GM23338 (cell line): Measurements from ENCODE around the gene ABCF3. TPM values are rescaled to one million over a fixed set of nuclear protein-coding genes. Genes with fewer than 3 reads are reported as not detected.

Experiments used
- ATAC-seq: fragments of 200-7000 bp; cut with Tn5 transposase; 3 replicates; pipeline ENCODE4 v1.9.1; 2020
- DNase-seq: peaks from one replicate; pipeline ENCODE4 v3.0.0-alpha.2; 2015; ENCODE audit warnings: low spot score
- H2AFZ ChIP-seq: fragments of 200-600 bp; sonication (generic); 2 replicates; pipeline ENCODE4 v1.8.0; 2016; ENCODE audit warnings: antibody characterized with exemption, mild to moderate bottlenecking, moderate library complexity
- H3F3A ChIP-seq: fragments of 200-600 bp; sonication (generic); replicated peaks from 2 replicates; pipeline ENCODE4 v1.8.0; 2017; ENCODE audit warnings: antibody characterized with exemption, mixed run types, low read depth
- H3K27ac ChIP-seq: fragments of 200-600 bp; sonication (generic); 2 replicates; pipeline ENCODE4 v1.6.1; 2016; ENCODE audit warnings: low read depth
- H3K27me3 ChIP-seq: fragments of 200-600 bp; sonication (generic); 2 replicates; pipeline ENCODE4 v1.8.0; 2016; ENCODE audit warnings: mild to moderate bottlenecking, mixed run types, moderate library complexity; ENCODE audit not compliant: insufficient read depth
- H3K36me3 ChIP-seq: fragments of 200-600 bp; sonication (generic); 2 replicates; pipeline ENCODE4 v1.8.0; 2016; ENCODE audit warnings: mild to moderate bottlenecking; ENCODE audit not compliant: insufficient read depth
- H3K4me1 ChIP-seq: fragments of 200-600 bp; sonication (generic); 2 replicates; pipeline ENCODE4 v1.8.0; 2016; ENCODE audit warnings: mild to moderate bottlenecking, moderate library complexity; ENCODE audit not compliant: insufficient read depth
- H3K4me2 ChIP-seq: fragments of 200-600 bp; sonication (generic); 2 replicates; pipeline ENCODE4 v1.7.1; 2017; ENCODE audit warnings: mixed run types
- H3K4me3 ChIP-seq: fragments of 200-600 bp; sonication (generic); 2 replicates; pipeline ENCODE4 v1.6.1; 2016; ENCODE audit warnings: mixed run types
- H3K79me2 ChIP-seq: fragments of 200-600 bp; sonication (generic); replicated peaks from 2 replicates; pipeline ENCODE4 v1.8.0; 2017; ENCODE audit warnings: mild to moderate bottlenecking; ENCODE audit not compliant: insufficient read depth
- H3K9me2 ChIP-seq: fragments of 200-600 bp; sonication (generic); 2 replicates; pipeline ENCODE4 v1.8.0; 2017; ENCODE audit not compliant: insufficient read depth
- H4K20me1 ChIP-seq: fragments of 200-600 bp; sonication (generic); replicated peaks from 2 replicates; pipeline ENCODE4 v1.8.0; 2017; ENCODE audit warnings: mild to moderate bottlenecking; ENCODE audit not compliant: insufficient read depth
- H3K27ac Mint-ChIP-seq: 2 replicates; pipeline ENCODE4 v1.8.0; 2020; ENCODE audit warnings: inconsistent platforms, mild to moderate bottlenecking, moderate library complexity, mixed read lengths
- H3K27me3 Mint-ChIP-seq: 3 replicates; pipeline ENCODE4 v1.8.0; 2022; ENCODE audit warnings: low read depth, mild to moderate bottlenecking, moderate library complexity, mixed read lengths, inconsistent platforms; ENCODE audit not compliant: insufficient read depth, poor library complexity
- H3K36me3 Mint-ChIP-seq: 3 replicates; pipeline ENCODE4 v1.8.0; 2021; ENCODE audit warnings: low read depth, mild to moderate bottlenecking, inconsistent platforms, moderate library complexity, mixed read lengths
- H3K4me1 Mint-ChIP-seq: 3 replicates; pipeline ENCODE4 v1.8.0; 2020; ENCODE audit warnings: mild to moderate bottlenecking, inconsistent platforms, mixed read lengths
- H3K4me3 Mint-ChIP-seq: 3 replicates; pipeline ENCODE4 v1.8.0; 2021; ENCODE audit warnings: moderate library complexity, mild to moderate bottlenecking, inconsistent platforms, mixed read lengths
- H3K9me3 Mint-ChIP-seq: 3 replicates; pipeline ENCODE4 v1.8.0; 2020; ENCODE audit warnings: moderate library complexity, mild to moderate bottlenecking, inconsistent platforms, mixed read lengths
- EZH2 ChIP-seq: fragments of 200-600 bp; sonication (generic); IDR thresholded peaks from one replicate; pipeline ENCODE4 v1.8.0; 2017; ENCODE audit warnings: antibody characterized with exemption, mild to moderate bottlenecking, low read depth; ENCODE audit not compliant: unreplicated experiment
- JUNB ChIP-seq: IDR thresholded peaks from one replicate; pipeline ENCODE4 v1.6.1; 2016; ENCODE audit warnings: antibody characterized with exemption; ENCODE audit not compliant: unreplicated experiment
- NANOG ChIP-seq: IDR thresholded peaks from 2 replicates; pipeline ENCODE4 v1.6.1; 2016; ENCODE audit warnings: antibody characterized with exemption, borderline replicate concordance
- STAT1 ChIP-seq: IDR thresholded peaks from one replicate; pipeline ENCODE4 v1.6.1; 2016; ENCODE audit warnings: antibody characterized with exemption; ENCODE audit not compliant: unreplicated experiment
- ZNF114 ChIP-seq: fragments of 250-450 bp; sonication (Bioruptor Pico); IDR thresholded peaks from 2 replicates; pipeline ENCODE4 v1.5.0; 2020; ENCODE audit warnings: mild to moderate bottlenecking, moderate library complexity
- ZNF331 ChIP-seq: fragments of 250-450 bp; sonication (Bioruptor Pico); IDR thresholded peaks from 2 replicates; pipeline ENCODE4 v1.5.0; 2020; ENCODE audit warnings: low read depth, mild to moderate bottlenecking, moderate library complexity
- polyA plus RNA-seq: library from polyadenylated mRNA; unstranded; fragments of >200 nt; fragmentation: Nextera tagmentation; extraction: Ambion mirVana; gene quantifications from 2 replicates; pipeline ENCODE4 v1.2.1, GENCODE V29; 2016
- total RNA-seq: library from RNA; depleted of rRNA; stranded (reverse); fragments of >200 nt; shearing (Covaris generic); gene quantifications from 2 replicates; pipeline ENCODE4 v1.2.3, GENCODE V29; 2014
- TF ChIP-seq, protein P1 (sequence below), 2 experiments: fragments of 200-600 bp in 1 of 2; sonication (generic) in 1 of 2; conservative IDR thresholded peaks; 2 replicates each; pipeline versions ENCODE4 v1.5.1 to v1.6.1; 2016 to 2017; ENCODE audit warnings: antibody characterized with exemption in 2 of 2, low read depth in 2 of 2, mild to moderate bottlenecking in 2 of 2, moderate library complexity in 1 of 2
- TF ChIP-seq, protein P2 (sequence below): IDR thresholded peaks from 2 replicates; pipeline ENCODE4 v1.6.1; 2016; ENCODE audit warnings: antibody characterized with exemption
- TF ChIP-seq, protein P3 (sequence below): fragments of 250-450 bp; sonication (Bioruptor Pico); IDR thresholded peaks from 2 replicates; pipeline ENCODE4 v1.5.0; 2020; ENCODE audit warnings: mild to moderate bottlenecking, moderate library complexity

ABCF3 gene
- total and polyA plus RNA-seq, 2 experiments from 2014 or later = 33.4 to 48.9 TPM

DNA sequence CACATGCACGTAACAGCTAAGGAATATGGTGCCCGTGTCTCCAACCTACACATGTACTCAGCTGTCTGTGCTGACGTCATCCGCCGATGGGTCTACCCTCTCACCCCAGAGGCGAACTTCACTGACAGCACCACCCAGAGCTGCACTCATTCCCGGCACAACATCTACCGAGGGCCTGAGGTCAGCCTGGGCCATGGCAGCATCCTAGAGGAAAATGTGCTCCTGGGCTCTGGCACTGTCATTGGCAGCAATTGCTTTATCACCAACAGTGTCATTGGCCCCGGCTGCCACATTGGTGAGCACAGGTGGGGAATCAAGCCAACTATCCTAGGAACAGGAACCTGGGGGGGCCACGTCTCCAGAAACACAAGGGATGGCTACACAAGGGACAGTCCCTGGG is 45.6 kb upstream of the ABCF3 start:
- H3K4me1 Mint-ChIP-seq = peaks cover 12% of the 10 kb centered on the region
- Histone ChIP-seq H3K27ac (no peak overlapping the region), H4K20me1 (peaks cover 4% of the 10 kb centered on the region), H3K36me3 (peaks cover 15% of the 10 kb centered on the region), H3K9me2 (no peaks in the 10 kb centered on the region), H3K4me2 (no peak overlapping the region), H3F3A (no peaks in the 10 kb centered on the region), H3K4me3 (no peak overlapping the region), H3K4me1 (peaks cover 7% of the 10 kb centered on the region; the same call in 1 of the 2 replicates), H3K79me2 (peaks cover 36% of the 10 kb centered on the region), H2AFZ (no peak overlapping the region), H3K27me3 (no peaks in the 10 kb centered on the region)
- H3K27ac Mint-ChIP-seq = no peak overlapping the region
- H3K9me3 Mint-ChIP-seq = no peaks in the 10 kb centered on the region
- no peak for DNase-seq
- peaks cover 59% of the 10 kb centered on the region for H3K36me3 Mint-ChIP-seq
- no peak for ATAC-seq
- peaks cover 2% of the 10 kb centered on the region for H3K27me3 Mint-ChIP-seq
- TF ChIP-seq JUNB (no peak), NANOG (no peak), ZNF114 (CRISPR knock-in tag) (no peak), EZH2 (no peak), STAT1 (no peak), ZNF331 (CRISPR knock-in tag) (no peak)
- TF ChIP-seq, protein P1, sequence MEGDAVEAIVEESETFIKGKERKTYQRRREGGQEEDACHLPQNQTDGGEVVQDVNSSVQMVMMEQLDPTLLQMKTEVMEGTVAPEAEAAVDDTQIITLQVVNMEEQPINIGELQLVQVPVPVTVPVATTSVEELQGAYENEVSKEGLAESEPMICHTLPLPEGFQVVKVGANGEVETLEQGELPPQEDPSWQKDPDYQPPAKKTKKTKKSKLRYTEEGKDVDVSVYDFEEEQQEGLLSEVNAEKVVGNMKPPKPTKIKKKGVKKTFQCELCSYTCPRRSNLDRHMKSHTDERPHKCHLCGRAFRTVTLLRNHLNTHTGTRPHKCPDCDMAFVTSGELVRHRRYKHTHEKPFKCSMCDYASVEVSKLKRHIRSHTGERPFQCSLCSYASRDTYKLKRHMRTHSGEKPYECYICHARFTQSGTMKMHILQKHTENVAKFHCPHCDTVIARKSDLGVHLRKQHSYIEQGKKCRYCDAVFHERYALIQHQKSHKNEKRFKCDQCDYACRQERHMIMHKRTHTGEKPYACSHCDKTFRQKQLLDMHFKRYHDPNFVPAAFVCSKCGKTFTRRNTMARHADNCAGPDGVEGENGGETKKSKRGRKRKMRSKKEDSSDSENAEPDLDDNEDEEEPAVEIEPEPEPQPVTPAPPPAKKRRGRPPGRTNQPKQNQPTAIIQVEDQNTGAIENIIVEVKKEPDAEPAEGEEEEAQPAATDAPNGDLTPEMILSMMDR (conservative IDR thresholded peaks at IDR 0.05; ENCODE audit: low read depth in 2 of 2) = no peak
- TF ChIP-seq, protein P2, sequence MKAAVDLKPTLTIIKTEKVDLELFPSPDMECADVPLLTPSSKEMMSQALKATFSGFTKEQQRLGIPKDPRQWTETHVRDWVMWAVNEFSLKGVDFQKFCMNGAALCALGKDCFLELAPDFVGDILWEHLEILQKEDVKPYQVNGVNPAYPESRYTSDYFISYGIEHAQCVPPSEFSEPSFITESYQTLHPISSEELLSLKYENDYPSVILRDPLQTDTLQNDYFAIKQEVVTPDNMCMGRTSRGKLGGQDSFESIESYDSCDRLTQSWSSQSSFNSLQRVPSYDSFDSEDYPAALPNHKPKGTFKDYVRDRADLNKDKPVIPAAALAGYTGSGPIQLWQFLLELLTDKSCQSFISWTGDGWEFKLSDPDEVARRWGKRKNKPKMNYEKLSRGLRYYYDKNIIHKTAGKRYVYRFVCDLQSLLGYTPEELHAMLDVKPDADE = no peak
- TF ChIP-seq, protein P3, sequence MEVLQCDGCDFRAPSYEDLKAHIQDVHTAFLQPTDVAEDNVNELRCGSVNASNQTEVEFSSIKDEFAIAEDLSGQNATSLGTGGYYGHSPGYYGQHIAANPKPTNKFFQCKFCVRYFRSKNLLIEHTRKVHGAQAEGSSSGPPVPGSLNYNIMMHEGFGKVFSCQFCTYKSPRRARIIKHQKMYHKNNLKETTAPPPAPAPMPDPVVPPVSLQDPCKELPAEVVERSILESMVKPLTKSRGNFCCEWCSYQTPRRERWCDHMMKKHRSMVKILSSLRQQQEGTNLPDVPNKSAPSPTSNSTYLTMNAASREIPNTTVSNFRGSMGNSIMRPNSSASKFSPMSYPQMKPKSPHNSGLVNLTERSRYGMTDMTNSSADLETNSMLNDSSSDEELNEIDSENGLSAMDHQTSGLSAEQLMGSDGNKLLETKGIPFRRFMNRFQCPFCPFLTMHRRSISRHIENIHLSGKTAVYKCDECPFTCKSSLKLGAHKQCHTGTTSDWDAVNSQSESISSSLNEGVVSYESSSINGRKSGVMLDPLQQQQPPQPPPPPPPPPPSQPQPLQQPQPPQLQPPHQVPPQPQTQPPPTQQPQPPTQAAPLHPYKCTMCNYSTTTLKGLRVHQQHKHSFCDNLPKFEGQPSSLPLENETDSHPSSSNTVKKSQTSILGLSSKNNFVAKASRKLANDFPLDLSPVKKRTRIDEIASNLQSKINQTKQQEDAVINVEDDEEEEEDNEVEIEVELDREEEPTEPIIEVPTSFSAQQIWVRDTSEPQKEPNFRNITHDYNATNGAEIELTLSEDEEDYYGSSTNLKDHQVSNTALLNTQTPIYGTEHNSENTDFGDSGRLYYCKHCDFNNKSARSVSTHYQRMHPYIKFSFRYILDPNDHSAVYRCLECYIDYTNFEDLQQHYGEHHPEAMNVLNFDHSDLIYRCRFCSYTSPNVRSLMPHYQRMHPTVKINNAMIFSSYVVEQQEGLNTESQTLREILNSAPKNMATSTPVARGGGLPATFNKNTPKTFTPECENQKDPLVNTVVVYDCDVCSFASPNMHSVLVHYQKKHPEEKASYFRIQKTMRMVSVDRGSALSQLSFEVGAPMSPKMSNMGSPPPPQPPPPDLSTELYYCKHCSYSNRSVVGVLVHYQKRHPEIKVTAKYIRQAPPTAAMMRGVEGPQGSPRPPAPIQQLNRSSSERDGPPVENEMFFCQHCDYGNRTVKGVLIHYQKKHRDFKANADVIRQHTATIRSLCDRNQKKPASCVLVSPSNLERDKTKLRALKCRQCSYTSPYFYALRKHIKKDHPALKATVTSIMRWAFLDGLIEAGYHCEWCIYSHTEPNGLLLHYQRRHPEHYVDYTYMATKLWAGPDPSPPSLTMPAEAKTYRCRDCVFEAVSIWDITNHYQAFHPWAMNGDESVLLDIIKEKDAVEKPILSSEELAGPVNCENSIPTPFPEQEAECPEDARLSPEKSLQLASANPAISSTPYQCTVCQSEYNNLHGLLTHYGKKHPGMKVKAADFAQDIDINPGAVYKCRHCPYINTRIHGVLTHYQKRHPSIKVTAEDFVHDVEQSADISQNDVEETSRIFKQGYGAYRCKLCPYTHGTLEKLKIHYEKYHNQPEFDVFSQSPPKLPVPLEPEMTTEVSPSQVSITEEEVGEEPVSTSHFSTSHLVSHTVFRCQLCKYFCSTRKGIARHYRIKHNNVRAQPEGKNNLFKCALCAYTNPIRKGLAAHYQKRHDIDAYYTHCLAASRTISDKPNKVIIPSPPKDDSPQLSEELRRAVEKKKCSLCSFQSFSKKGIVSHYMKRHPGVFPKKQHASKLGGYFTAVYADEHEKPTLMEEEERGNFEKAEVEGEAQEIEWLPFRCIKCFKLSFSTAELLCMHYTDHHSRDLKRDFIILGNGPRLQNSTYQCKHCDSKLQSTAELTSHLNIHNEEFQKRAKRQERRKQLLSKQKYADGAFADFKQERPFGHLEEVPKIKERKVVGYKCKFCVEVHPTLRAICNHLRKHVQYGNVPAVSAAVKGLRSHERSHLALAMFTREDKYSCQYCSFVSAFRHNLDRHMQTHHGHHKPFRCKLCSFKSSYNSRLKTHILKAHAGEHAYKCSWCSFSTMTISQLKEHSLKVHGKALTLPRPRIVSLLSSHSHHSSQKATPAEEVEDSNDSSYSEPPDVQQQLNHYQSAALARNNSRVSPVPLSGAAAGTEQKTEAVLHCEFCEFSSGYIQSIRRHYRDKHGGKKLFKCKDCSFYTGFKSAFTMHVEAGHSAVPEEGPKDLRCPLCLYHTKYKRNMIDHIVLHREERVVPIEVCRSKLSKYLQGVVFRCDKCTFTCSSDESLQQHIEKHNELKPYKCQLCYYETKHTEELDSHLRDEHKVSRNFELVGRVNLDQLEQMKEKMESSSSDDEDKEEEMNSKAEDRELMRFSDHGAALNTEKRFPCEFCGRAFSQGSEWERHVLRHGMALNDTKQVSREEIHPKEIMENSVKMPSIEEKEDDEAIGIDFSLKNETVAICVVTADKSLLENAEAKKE (CRISPR knock-in tag) = no peak
- no peak overlapping the region for H3K4me3 Mint-ChIP-seq
